HepG2 (cell line): Measurements from ENCODE around the gene SELENOV. TPM values are rescaled to one million over a fixed set of nuclear protein-coding genes. Genes with fewer than 3 reads are reported as not detected.

ENCODE experiments used
- ATAC-seq: fragments of 200-7000 bp; cut with Tn5 transposase; 3 replicates; pipeline ENCODE4 v1.9.1; 2020; ENCODE audit warnings: mild to moderate bottlenecking, moderate library complexity
- BruUV-seq: library from RNA; stranded (reverse); fragments of 400-500 nt; replicated peaks from 2 replicates; lab custom pipeline; 2021; lab: Mats Ljungman, UMichigan
- CTCF ChIA-PET: fragments of 300-600 bp; formaldehyde crosslinking; extraction: SDS; loops from one replicate; lab custom pipeline; 2021; ENCODE audit warnings: low total read pairs, inconsistent platforms, low intra/inter-chr PET ratio; lab: Yijun Ruan, JAX
- POLR2A ChIA-PET: fragments of 350-600 bp; sonication (Branson Sonifier 250); formaldehyde crosslinking; loops from one replicate; lab custom pipeline; 2020; ENCODE audit warnings: antibody characterized with exemption, inconsistent platforms; lab: Yijun Ruan, JAX
- DNase-seq: peaks from one replicate; pipeline ENCODE4 v3.0.0-alpha.2; 2015; ENCODE audit warnings: low spot score
- FAIRE-seq: peaks from 3 replicates; lab custom pipeline; 2011; peaks lifted over from hg19 to GRCh38; lab: Jason Lieb, UNC
- H2AFZ ChIP-seq: one replicate; pipeline ENCODE4 v1.6.1; 2011; ENCODE audit warnings: low read length, inconsistent platforms
- H3K27ac ChIP-seq: fragments of 300-600 bp; 3 replicates; pipeline ENCODE4 v1.8.0; 2011; ENCODE audit warnings: mixed run types, mild to moderate bottlenecking, mixed read lengths, low read length, inconsistent platforms; ENCODE audit not compliant: insufficient read depth; ENCODE audit errors: extremely low read length
- H3K27me3 ChIP-seq, 2 experiments: fragments of 200-600 bp in 1 of 2; 2 replicates in 1 of 2; 3 replicates in 1 of 2; pipeline versions ENCODE4 v1.6.0 to v1.8.0; 2011; ENCODE audit warnings: low read length in 2 of 2, mild to moderate bottlenecking in 2 of 2, moderate library complexity in 2 of 2, inconsistent platforms in 1 of 2; ENCODE audit not compliant: insufficient read depth in 2 of 2, control insufficient read depth in 1 of 2
- H3K36me3 ChIP-seq, 2 experiments: fragments of 200-600 bp in 1 of 2; replicated peaks in 1 of 2; 2 replicates in 1 of 2; 3 replicates in 1 of 2; pipeline versions ENCODE4 v1.5.1 to v1.8.0; 2011; ENCODE audit warnings: low read length in 2 of 2, inconsistent platforms in 1 of 2; ENCODE audit not compliant: insufficient read depth in 2 of 2, control insufficient read depth in 1 of 2
- H3K4me1 ChIP-seq: 2 replicates; pipeline ENCODE4 v1.5.1; 2012; ENCODE audit warnings: low read length, inconsistent platforms; ENCODE audit not compliant: insufficient read depth
- H3K4me2 ChIP-seq: 2 replicates; pipeline ENCODE4 v1.6.0; 2011; ENCODE audit warnings: low read depth, low read length, inconsistent platforms
- H3K4me3 ChIP-seq, 3 experiments: fragments of 200-600 bp in 1 of 3; sonication (generic), shearing (Covaris generic) in 1 of 3; replicated peaks in 1 of 3; 2 replicates each; pipeline ENCODE4 v1.5.1; 2011 to 2016; ENCODE audit warnings: low read length in 3 of 3, inconsistent platforms in 2 of 3, low read depth in 2 of 3, mild to moderate bottlenecking in 2 of 3, control low read depth in 1 of 3, mixed read lengths in 1 of 3; ENCODE audit not compliant: insufficient read depth in 1 of 3
- H3K79me2 ChIP-seq: one replicate; pipeline ENCODE4 v1.6.1; 2011; ENCODE audit warnings: low read length, inconsistent platforms; ENCODE audit not compliant: insufficient read depth
- H3K9ac ChIP-seq: 2 replicates; pipeline ENCODE4 v1.6.0; 2011; ENCODE audit warnings: mild to moderate bottlenecking, low read depth, low read length, inconsistent platforms; ENCODE audit not compliant: insufficient read depth
- H3K9me3 ChIP-seq: 2 replicates; pipeline ENCODE4 v1.5.1; 2012; ENCODE audit warnings: mild to moderate bottlenecking, low read length
- H4K20me1 ChIP-seq: 2 replicates; pipeline ENCODE4 v1.6.0; 2011; ENCODE audit warnings: inconsistent platforms, mild to moderate bottlenecking, low read length, moderate library complexity; ENCODE audit not compliant: insufficient read depth
- AKNA ChIP-seq: sonication (generic); formaldehyde crosslinking; IDR thresholded peaks from 2 replicates; pipeline ENCODE4 v1.4.0; 2020; ENCODE audit warnings: missing genetic modification reagents, borderline replicate concordance
- BCL6 ChIP-seq: IDR thresholded peaks from 2 replicates; pipeline ENCODE4 v1.6.1; 2016; ENCODE audit warnings: missing genetic modification reagents, missing compliant biosample characterization
- ELF1 ChIP-seq: sonication (generic); formaldehyde crosslinking; IDR thresholded peaks from 2 replicates; pipeline ENCODE4 v1.4.0; 2020; ENCODE audit warnings: missing genetic modification reagents
- MXD3 ChIP-seq: IDR thresholded peaks from 2 replicates; pipeline ENCODE4 v1.6.1; 2016; ENCODE audit warnings: mild to moderate bottlenecking, missing biosample characterization, missing genetic modification reagents
- ONECUT2 ChIP-seq: sonication (generic); formaldehyde crosslinking; IDR thresholded peaks from 2 replicates; pipeline ENCODE4 v1.4.0; 2020; ENCODE audit warnings: missing genetic modification reagents
- PHF8 ChIP-seq: sonication (generic); formaldehyde crosslinking; IDR thresholded peaks from 2 replicates; pipeline ENCODE4 v1.5.0; 2020; ENCODE audit warnings: missing genetic modification reagents
- PRPF4 ChIP-seq: fragments of 200-400 bp; formaldehyde crosslinking; IDR thresholded peaks from 2 replicates; pipeline ENCODE4 v1.6.1; 2016; ENCODE audit warnings: low read length, low read depth; ENCODE audit not compliant: poor library complexity, severe bottlenecking
- STAT5B ChIP-seq: sonication (generic); formaldehyde crosslinking; IDR thresholded peaks from 2 replicates; pipeline ENCODE4 v1.4.0; 2020; ENCODE audit warnings: missing genetic modification reagents
- ZBED4 ChIP-seq: sonication (generic); formaldehyde crosslinking; IDR thresholded peaks from 2 replicates; pipeline ENCODE4 v1.4.0; 2020; ENCODE audit warnings: missing genetic modification reagents, borderline replicate concordance
- ZBTB39 ChIP-seq: sonication (generic); formaldehyde crosslinking; IDR thresholded peaks from 2 replicates; pipeline ENCODE4 v1.5.0; 2020; ENCODE audit warnings: missing genetic modification reagents
- ZFP1 ChIP-seq: IDR thresholded peaks from 2 replicates; pipeline ENCODE4 v1.6.1; 2016
- ZNF180 ChIP-seq: sonication (generic); formaldehyde crosslinking; IDR thresholded peaks from 2 replicates; pipeline ENCODE4 v1.4.0; 2020; ENCODE audit warnings: low read depth, missing genetic modification reagents, borderline replicate concordance
- WGBS: methylation state at CpG from one replicate; pipeline ENCODE4 v1.1.6; 2017; ENCODE audit warnings: low lambda C conversion rate; 5-methylcytosine and 5-hydroxymethylcytosine counted together
- in situ Hi-C: cut with HindIII; loops from 2 replicates; pipeline ENCODE4 v1.10.0; 2017; ENCODE audit warnings: low pct_unique_long_range_greater_than_20kb; ENCODE audit not compliant: extremely low pct_ligation_motif_present
- intact Hi-C: fragments of 100-400 bp; cut with micrococcal nuclease; formaldehyde crosslinking; loops from one replicate; pipeline ENCODE4 v1.10.0; 2022; ENCODE audit not compliant: unreplicated experiment
- polyA plus RNA-seq, 8 experiments: library from polyadenylated mRNA; depleted of rRNA in 3 of 8; stranded (reverse) in 7 of 8; unstranded in 1 of 8; fragments of >200 nt; fragmentation: Illumina TruSeq in 4 of 8; extraction: Trizol in 4 of 8; gene quantifications; 2 replicates each; pipeline versions ENCODE4 v1.2.1 to v1.2.3, GENCODE V29; 2011 to 2016; ENCODE audit warnings: low read depth in 4 of 8, missing spikeins in 1 of 8, mixed read lengths in 1 of 8; ENCODE audit not compliant: insufficient read depth in 1 of 8
- total RNA-seq, 5 experiments: library from RNA; depleted of rRNA; stranded (reverse); fragments of >200 nt; fragmentation: Illumina TruSeq; extraction: Trizol; gene quantifications; 2 replicates each; pipeline ENCODE4 v1.2.3, GENCODE V29; 2016; ENCODE audit warnings: low read depth in 1 of 5

Gene SELENOV
- total and polyA plus RNA-seq, 2 of the 13 experiments (the other 11 are each of a cell fraction or from before 2014, with no cell fraction given): not detected

GRCh38 chr19:39494661-39495060 is 20.3 kb upstream of the SELENOV start:
- no peak overlapping the region for H3K4me2 ChIP-seq
- ChIA-PET POLR2A (no interaction called here), CTCF (no interaction called here)
- intact Hi-C loops (no loop called here), in situ Hi-C loops (loop anchor here (5.0 kb wide), 1 partner anchor 38 kb away; the partner anchor contains the start of gene EID2B)
- FAIRE-seq (no peak), ATAC-seq (no peak), DNase-seq (no peak)
- no TSS peak for BruUV-seq
- H4K20me1 ChIP-seq: no peaks in the 10 kb centered on the region
- H3K27me3 ChIP-seq: peaks cover 5 to 21% of the 10 kb centered on the region in 2 experiments; a peak in 4 of 5 replicates
- no peak overlapping the region for H3K4me3 ChIP-seq
- H3K36me3 ChIP-seq: peaks cover 2 to 5% of the 10 kb centered on the region in 2 experiments; a peak in 4 of 5 replicates
- H3K79me2 ChIP-seq: no peaks in the 10 kb centered on the region
- H3K9me3 ChIP-seq: no peaks in the 10 kb centered on the region
- no peak overlapping the region for H3K27ac ChIP-seq
- WGBS: 77% methylated on average over 5 of the region's 5 CpGs
- H2AFZ ChIP-seq: no peak overlapping the region
- H3K9ac ChIP-seq: no peak overlapping the region
- H3K4me1 ChIP-seq: peaks cover 24% of the 10 kb centered on the region
- TF ChIP-seq ELF1 (no peak), MXD3 (CRISPR knock-in tag) (no peak), PRPF4 (no peak), PHF8 (no peak), ZBED4 (CRISPR knock-in tag) (no peak), BCL6 (no peak), ZNF180 (CRISPR knock-in tag) (no peak), ZFP1 (no peak), STAT5B (CRISPR knock-in tag) (no peak), AKNA (CRISPR knock-in tag) (no peak), ZBTB39 (CRISPR knock-in tag) (no peak), ONECUT2 (CRISPR knock-in tag) (no peak)
